ENCODE measurements around the gene ADAMTS12.

ADAMTS12 gene

GRCh38 chr5:33621514-33621913 is 270.3 kb downstream of the ADAMTS12 start:
- TF ChIP-seq CTCF (conservative IDR thresholded peaks at IDR 0.05; ENCODE audit: low read length) = no peak
- no peak overlapping the region for H3K4me3 ChIP-seq (ENCODE audit: low read length)
- no peak for DNase-seq (ENCODE audit: low read depth)

- no peak for TF ChIP-seq CTCF (conservative IDR thresholded peaks at IDR 0.05; ENCODE audit: low read length)
Measured at GRCh38 chr5:33614039-33614438, 277.8 kb downstream of the ADAMTS12 start.

GRCh38 chr5:33612386-33612785 is 279.4 kb downstream of the ADAMTS12 start:
- TF ChIP-seq CTCF (conservative IDR thresholded peaks at IDR 0.05; ENCODE audit: low read length) = no peak
- no peak overlapping the region for H3K4me3 ChIP-seq (ENCODE audit: low read length)
- peak; percentile 55 for DNase-seq (ENCODE audit: low read depth)

More at GRCh38 chr5:33614039-33614438, 277.8 kb downstream of the ADAMTS12 start:
- no peak for DNase-seq (ENCODE audit: low read depth)
- no peak overlapping the region for H3K4me3 ChIP-seq (ENCODE audit: low read length)

- peak; percentile 58 for DNase-seq (ENCODE audit: low read depth)
- no peak for TF ChIP-seq CTCF (conservative IDR thresholded peaks at IDR 0.05; ENCODE audit: low read length)
Measured at GRCh38 chr5:33611877-33612276, 279.9 kb downstream of the ADAMTS12 start.

GRCh38 chr5:33608344-33609041 is 283.3 kb downstream of the ADAMTS12 start:
- no peak overlapping the region for H3K4me3 ChIP-seq (ENCODE audit: low read length)
- no peak for DNase-seq (ENCODE audit: low read depth)
- no peak for TF ChIP-seq CTCF (conservative IDR thresholded peaks at IDR 0.05; ENCODE audit: low read length)

More at GRCh38 chr5:33611877-33612276, 279.9 kb downstream of the ADAMTS12 start:
- H3K4me3 ChIP-seq (ENCODE audit: low read length) = no peak overlapping the region

- no peak for TF ChIP-seq CTCF (conservative IDR thresholded peaks at IDR 0.05; ENCODE audit: low read length)
- no peak overlapping the region for H3K4me3 ChIP-seq (ENCODE audit: low read length)
- DNase-seq (ENCODE audit: low read depth) = no peak
Measured at GRCh38 chr5:33604503-33604902, 287.3 kb downstream of the ADAMTS12 start.

GRCh38 chr5:33601881-33602280 is 289.9 kb downstream of the ADAMTS12 start:
- TF ChIP-seq CTCF (conservative IDR thresholded peaks at IDR 0.05; ENCODE audit: low read length) = no peak
- H3K4me3 ChIP-seq (ENCODE audit: low read length) = no peak overlapping the region
- no peak for DNase-seq (ENCODE audit: low read depth)
